Lower lobe of right lung (tissue), 2 donors: ENCODE measurements around the gene RFT1. TPM values are rescaled to one million over a fixed set of nuclear protein-coding genes. Genes with fewer than 3 reads are reported as not detected.
A peak's percentile ranks its signal among the peaks of the same experiment; 100 is the strongest.

Experiments used
- ATAC-seq, 2 donors: fragments of 200-7000 bp; cut with Tn5 transposase; one replicate each; pipeline ENCODE4 v1.9.1; 2020 to 2022; ENCODE audit warnings: mild to moderate bottlenecking in 2 of 2, moderate library complexity in 2 of 2
- DNase-seq: peaks from one replicate; pipeline ENCODE4 v3.0.0-alpha.2; 2020
- H3K27ac ChIP-seq: fragments of 200-600 bp; one replicate; pipeline ENCODE4 v1.8.0; 2022
- H3K27me3 ChIP-seq: fragments of 200-600 bp; one replicate; pipeline ENCODE4 v1.8.0; 2022; ENCODE audit warnings: low read depth
- H3K36me3 ChIP-seq: fragments of 200-600 bp; one replicate; pipeline ENCODE4 v1.8.0; 2022; ENCODE audit warnings: mild to moderate bottlenecking
- H3K4me1 ChIP-seq: fragments of 200-600 bp; one replicate; pipeline ENCODE4 v1.8.0; 2022
- H3K4me3 ChIP-seq: fragments of 200-600 bp; one replicate; pipeline ENCODE4 v1.8.0; 2022; ENCODE audit warnings: mild to moderate bottlenecking
- H3K9me3 ChIP-seq: fragments of 200-600 bp; one replicate; pipeline ENCODE4 v1.8.0; 2022
- intact Hi-C: fragments of 100-400 bp; cut with DNase I; formaldehyde crosslinking; loops from one replicate; pipeline ENCODE4 v1.11.0; 2022
- total RNA-seq: library from RNA; stranded (reverse); fragmentation: NEBNext Ultra II Directional; extraction: Animal tissue kit (Norgen Biotek cat#: 25700); gene quantifications from one replicate; pipeline ENCODE4 v1.2.1, GENCODE V29; 2021
- TF ChIP-seq, protein P1 (sequence below): fragments of 200-600 bp; IDR thresholded peaks from one replicate; pipeline ENCODE4 v1.8.0; 2022; ENCODE audit warnings: antibody characterized with exemption, mild to moderate bottlenecking
- donor health status: DM: no; HTN: yes; CAD: no; lungs with severe emphysema.

RFT1 gene
- total RNA-seq, 1 donor from 2014 or later: 18.3 TPM

GRCh38 chr3:53161450-53161819 is 31.2 kb upstream of the RFT1 start:
- Histone ChIP-seq H3K27me3 (no peaks in the 10 kb centered on the region), H3K9me3 (no peaks in the 10 kb centered on the region), H3K4me3 (peak overlapping the region; percentile 96), H3K4me1 (peaks cover 67% of the 10 kb centered on the region), H3K27ac (peak overlapping the region; percentile 93), H3K36me3 (peaks cover 8% of the 10 kb centered on the region)
- intact Hi-C loops: no loop called here
- DNase-seq (peak; percentile 74), ATAC-seq (peak in 1 of 2 donors; percentile 0)
- TF ChIP-seq, protein P1, sequence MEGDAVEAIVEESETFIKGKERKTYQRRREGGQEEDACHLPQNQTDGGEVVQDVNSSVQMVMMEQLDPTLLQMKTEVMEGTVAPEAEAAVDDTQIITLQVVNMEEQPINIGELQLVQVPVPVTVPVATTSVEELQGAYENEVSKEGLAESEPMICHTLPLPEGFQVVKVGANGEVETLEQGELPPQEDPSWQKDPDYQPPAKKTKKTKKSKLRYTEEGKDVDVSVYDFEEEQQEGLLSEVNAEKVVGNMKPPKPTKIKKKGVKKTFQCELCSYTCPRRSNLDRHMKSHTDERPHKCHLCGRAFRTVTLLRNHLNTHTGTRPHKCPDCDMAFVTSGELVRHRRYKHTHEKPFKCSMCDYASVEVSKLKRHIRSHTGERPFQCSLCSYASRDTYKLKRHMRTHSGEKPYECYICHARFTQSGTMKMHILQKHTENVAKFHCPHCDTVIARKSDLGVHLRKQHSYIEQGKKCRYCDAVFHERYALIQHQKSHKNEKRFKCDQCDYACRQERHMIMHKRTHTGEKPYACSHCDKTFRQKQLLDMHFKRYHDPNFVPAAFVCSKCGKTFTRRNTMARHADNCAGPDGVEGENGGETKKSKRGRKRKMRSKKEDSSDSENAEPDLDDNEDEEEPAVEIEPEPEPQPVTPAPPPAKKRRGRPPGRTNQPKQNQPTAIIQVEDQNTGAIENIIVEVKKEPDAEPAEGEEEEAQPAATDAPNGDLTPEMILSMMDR: no peak

- peak; percentile 87 to 88 for ATAC-seq
- peaks cover 6% of the 10 kb centered on the region for H3K36me3 ChIP-seq
- intact Hi-C loops: no loop called here
- peaks cover 66% of the 10 kb centered on the region for H3K4me1 ChIP-seq
- H3K27me3 ChIP-seq: peaks cover 6% of the 10 kb centered on the region
- H3K4me3 ChIP-seq: peak within 1 kb of the TSS; percentile 96
- DNase-seq: peak; percentile 92
- H3K9me3 ChIP-seq: no peaks in the 10 kb centered on the region
- peak within 1 kb of the TSS; percentile 93 for H3K27ac ChIP-seq
- TF ChIP-seq, protein P1: peak; percentile 65
Measured at GRCh38 chr3:53160660-53161449, 30.6 kb upstream of the RFT1 start, which contains the start of gene PRKCD. Gene PRKCD, plus strand, starts transcription at chr3:53161209. Its CDS starts 17,214 bp downstream, at chr3:53178423.

DNA sequence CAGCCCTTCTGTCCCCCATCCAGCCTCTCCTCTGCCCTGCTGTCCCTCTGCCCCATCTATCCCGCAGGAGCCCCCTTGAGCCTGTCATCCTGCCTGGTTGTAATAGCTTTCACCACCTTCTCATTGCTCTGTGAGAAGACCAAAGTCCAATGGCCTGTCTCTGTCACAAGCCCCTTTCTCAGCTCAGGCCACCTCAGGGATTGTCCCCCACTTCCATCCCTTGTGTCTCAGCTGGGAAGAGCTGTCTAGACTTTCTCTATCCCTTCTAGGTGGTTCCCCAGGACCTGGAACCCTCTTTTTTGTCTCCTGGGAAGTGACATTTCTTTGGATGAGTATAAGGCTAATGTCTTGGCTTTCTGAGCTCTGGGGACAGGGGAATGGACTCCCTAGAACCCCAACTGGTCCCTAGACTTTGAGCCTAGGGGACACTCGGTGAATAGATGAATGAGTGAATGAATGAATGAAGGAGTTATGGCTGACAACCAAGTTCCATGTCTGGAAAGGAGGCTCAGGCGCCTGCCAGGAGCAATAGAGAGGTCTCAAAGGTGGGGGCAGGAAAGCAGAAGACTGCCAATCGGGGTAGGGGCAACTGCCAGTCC is 29.9 kb upstream of the RFT1 start:
- Histone ChIP-seq H3K4me1 (peaks cover 66% of the 10 kb centered on the region), H3K27ac (peak overlapping the region; percentile 93), H3K36me3 (no peaks in the 10 kb centered on the region), H3K27me3 (peaks cover 9% of the 10 kb centered on the region), H3K4me3 (peak overlapping the region; percentile 96), H3K9me3 (no peaks in the 10 kb centered on the region)
- intact Hi-C loops: no loop called here
- TF ChIP-seq, protein P1: no peak
- ATAC-seq (no peak), DNase-seq (no peak)

- TF ChIP-seq, protein P1: no peak
- H3K36me3 ChIP-seq: no peaks in the 10 kb centered on the region
- ATAC-seq (no peak), DNase-seq (no peak)
- no peaks in the 10 kb centered on the region for H3K9me3 ChIP-seq
- H3K27me3 ChIP-seq: peaks cover 11% of the 10 kb centered on the region
- H3K27ac ChIP-seq: peak overlapping the region; percentile 93
- H3K4me3 ChIP-seq: no peak overlapping the region
- H3K4me1 ChIP-seq: peaks cover 62% of the 10 kb centered on the region
- intact Hi-C loops: no loop called here
Measured at GRCh38 chr3:53159156-53160060, 29.2 kb upstream of the RFT1 start.

- TF ChIP-seq, protein P1: no peak
- Histone ChIP-seq H3K9me3 (no peaks in the 10 kb centered on the region), H3K36me3 (no peaks in the 10 kb centered on the region), H3K4me1 (peaks cover 58% of the 10 kb centered on the region), H3K27ac (peak overlapping the region; percentile 28), H3K27me3 (peaks cover 11% of the 10 kb centered on the region), H3K4me3 (no peak overlapping the region)
- intact Hi-C loops: no loop called here
- DNase-seq (no peak), ATAC-seq (no peak)
Measured at GRCh38 chr3:53158765-53159155, 28.5 kb upstream of the RFT1 start.
